Naive thymus-derived CD4-positive, alpha-beta T cell (primary cell): ENCODE data around the gene HLA-DRB1. TPM values are rescaled to one million over a fixed set of nuclear protein-coding genes. Genes with fewer than 3 reads are reported as not detected.
"Not testable (repeated sequence)": the region's sequence is repeated elsewhere in the genome, so short reads cannot be mapped to it uniquely, and the experiment has no call there.

Experiments
- ATAC-seq: fragments of 150-1000 bp; cut with Tn5 transposase; 2 replicates; pipeline ENCODE4 v1.10.0; 2021; ENCODE audit warnings: mild to moderate bottlenecking, moderate library complexity
- CTCF ChIA-PET: fragments of 350-600 bp; sonication (Branson Sonifier 250); formaldehyde crosslinking; loops from one replicate; lab custom pipeline; 2021; ENCODE audit warnings: antibody characterized with exemption; lab: Charles Lee
- POLR2A ChIA-PET: fragments of 350-600 bp; sonication (Branson Sonifier 250); formaldehyde crosslinking; loops from one replicate; lab custom pipeline; 2021; ENCODE audit warnings: antibody characterized with exemption, inconsistent platforms; lab: Charles Lee
- DNase-seq, 9 donors: peaks; one replicate each; pipeline versions ENCODE4 v3.0.0 to v3.0.0-alpha.2; 2020 to 2022; ENCODE audit warnings: mixed read lengths in 1 of 9
- H3K27ac ChIP-seq: one replicate; pipeline ENCODE4 v1.7.0; 2013; ENCODE audit warnings: mild to moderate bottlenecking, low read depth, low read length, moderate library complexity
- H3K27me3 ChIP-seq, 2 donors: one replicate each; pipeline ENCODE4 v1.7.0; 2013; ENCODE audit warnings: low read length in 2 of 2, mild to moderate bottlenecking in 2 of 2, moderate library complexity in 2 of 2; ENCODE audit not compliant: control insufficient read depth in 2 of 2, insufficient read depth in 2 of 2
- H3K36me3 ChIP-seq, 3 experiments: 1 replicate in 2 of 3; 2 replicates in 1 of 3; pipeline ENCODE4 v1.7.0; 2013; ENCODE audit warnings: low read length in 3 of 3, mild to moderate bottlenecking in 3 of 3, moderate library complexity in 1 of 3; ENCODE audit not compliant: insufficient read depth in 3 of 3, control insufficient read depth in 2 of 3
- H3K4me1 ChIP-seq, 2 donors: one replicate each; pipeline ENCODE4 v1.7.0; 2013; ENCODE audit warnings: low read length in 2 of 2, mild to moderate bottlenecking in 2 of 2, moderate library complexity in 1 of 2; ENCODE audit not compliant: control insufficient read depth in 2 of 2, insufficient read depth in 2 of 2
- H3K4me3 ChIP-seq: 2 replicates; pipeline ENCODE4 v1.7.0; 2013; ENCODE audit warnings: mild to moderate bottlenecking, low read length
- H3K9me3 ChIP-seq, 3 experiments: 1 replicate in 2 of 3; 2 replicates in 1 of 3; pipeline ENCODE4 v1.7.0; 2013; ENCODE audit warnings: low read length in 3 of 3; ENCODE audit not compliant: control insufficient read depth in 2 of 3
- H3K27ac Mint-ChIP-seq, 9 donors: one replicate each; pipeline ENCODE4 v1.8.0; 2020 to 2022; ENCODE audit warnings: mixed read lengths in 9 of 9, mild to moderate bottlenecking in 8 of 9, moderate library complexity in 5 of 9, inconsistent platforms in 2 of 9
- H3K27me3 Mint-ChIP-seq, 5 donors: one replicate each; pipeline ENCODE4 v1.8.0; 2021 to 2022; ENCODE audit warnings: mixed read lengths in 5 of 5, mild to moderate bottlenecking in 1 of 5
- H3K36me3 Mint-ChIP-seq, 5 donors: one replicate each; pipeline ENCODE4 v1.8.0; 2020 to 2022; ENCODE audit warnings: mixed read lengths in 5 of 5, mild to moderate bottlenecking in 3 of 5, inconsistent platforms in 1 of 5
- H3K4me1 Mint-ChIP-seq, 7 donors: one replicate each; pipeline ENCODE4 v1.8.0; 2020 to 2022; ENCODE audit warnings: mixed read lengths in 7 of 7, mild to moderate bottlenecking in 3 of 7, inconsistent platforms in 1 of 7
- H3K4me3 Mint-ChIP-seq, 10 donors: one replicate each; pipeline ENCODE4 v1.8.0; 2020 to 2022; ENCODE audit warnings: mild to moderate bottlenecking in 10 of 10, mixed read lengths in 10 of 10, moderate library complexity in 6 of 10, inconsistent platforms in 2 of 10
- H3K9me3 Mint-ChIP-seq, 11 donors: one replicate each; pipeline ENCODE4 v1.8.0; 2020 to 2022; ENCODE audit warnings: mixed read lengths in 11 of 11, mild to moderate bottlenecking in 4 of 11, inconsistent platforms in 1 of 11, moderate library complexity in 1 of 11
- intact Hi-C, 2 donors: fragments of 100-400 bp; cut with micrococcal nuclease; formaldehyde crosslinking; loops; one replicate each; pipeline ENCODE4 v1.15.1; 2023
- polyA plus RNA-seq, 2 donors: library from polyadenylated mRNA; unstranded; fragments of 300-500 nt; fragmentation: Illumina TruSeq; gene quantifications; one replicate each; pipeline ENCODE4 v1.2.3, GENCODE V29; 2021
- total RNA-seq, 6 experiments: library from RNA in 5 of 6; stranded (reverse) in 5 of 6; gene quantifications; 1 replicate in 5 of 6; 2 replicates in 1 of 6; pipeline ENCODE4 v1.2.3 and lab custom pipeline; 2021 to 2026

HLA-DRB1 gene
- total and polyA plus RNA-seq, 7 experiments from 2014 or later, result 3.1 to 229 (median 18.4) TPM

DNA sequence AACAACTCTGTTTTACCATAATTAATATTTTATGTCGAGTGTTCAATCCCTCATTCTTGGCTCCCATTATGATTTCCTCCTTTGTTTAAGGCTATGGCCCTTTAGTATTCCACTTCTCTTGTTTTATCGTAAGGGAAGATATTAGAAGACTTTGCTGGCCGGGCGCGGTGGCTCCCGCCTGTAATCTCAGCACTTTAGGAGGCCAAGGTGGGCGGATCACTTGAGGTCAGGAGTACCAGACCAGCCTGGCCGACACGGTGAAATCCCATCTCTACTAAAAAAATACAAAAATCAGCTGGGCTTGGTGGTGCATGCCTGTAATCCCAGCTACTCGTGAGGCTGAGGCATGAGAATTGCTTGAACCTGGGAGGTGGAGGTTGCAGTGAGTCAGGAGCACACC, 1.1 kb upstream of the HLA-DRB1 start:
- H3K27me3 Mint-ChIP-seq, ATAC-seq, H3K9me3 Mint-ChIP-seq, intact Hi-C loops, H3K4me3 Mint-ChIP-seq, DNase-seq, H3K36me3 Mint-ChIP-seq, POLR2A ChIA-PET, H3K27me3 ChIP-seq, H3K36me3 ChIP-seq, H3K4me3 ChIP-seq, H3K4me1 ChIP-seq, H3K27ac Mint-ChIP-seq, H3K27ac ChIP-seq, H3K9me3 ChIP-seq, CTCF ChIA-PET: not testable (repeated sequence)
- peaks cover 0 to 25% (median 5%) of the 10 kb centered on the region in 7 donors for H3K4me1 Mint-ChIP-seq

DNA sequence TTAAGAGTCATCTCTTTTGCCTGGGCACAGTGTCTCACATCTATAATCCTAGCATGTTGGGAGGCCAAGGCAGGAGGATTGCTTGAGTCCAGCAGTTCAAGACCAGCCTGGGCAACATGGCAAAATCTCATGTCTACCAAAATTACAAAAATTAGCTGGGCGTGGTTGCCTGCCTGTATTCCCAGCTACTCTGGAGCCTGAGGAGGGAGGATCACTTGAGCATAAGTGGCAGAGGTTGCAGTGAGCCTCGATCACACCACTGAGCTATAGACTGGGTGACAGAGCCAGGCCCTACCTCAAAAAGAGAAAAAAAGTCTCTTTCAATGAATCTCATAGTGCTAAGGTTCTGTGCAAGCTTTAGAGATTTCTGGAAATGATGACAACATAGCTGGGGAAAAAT, 1.5 kb downstream of the HLA-DRB1 start:
- no peak overlapping the region for H3K4me3 ChIP-seq
- ChIA-PET POLR2A (no interaction called here), CTCF (no interaction called here)
- H3K27me3 Mint-ChIP-seq, result peaks cover 0 to 8% (median 4%) of the 10 kb centered on the region in 5 donors
- no peaks in the 10 kb centered on the region for H3K27me3 ChIP-seq
- H3K36me3 ChIP-seq, result no peaks in the 10 kb centered on the region
- H3K9me3 ChIP-seq, result no peaks in the 10 kb centered on the region
- peaks cover 0 to 2% (median 0%) of the 10 kb centered on the region in 11 donors for H3K9me3 Mint-ChIP-seq
- H3K27ac ChIP-seq, result no peak overlapping the region
- H3K36me3 Mint-ChIP-seq, result peaks cover 0 to 12% (median 0%) of the 10 kb centered on the region in 5 donors
- ATAC-seq, result no peak
- intact Hi-C loops, result no loop called here
- peaks cover 0 to 33% (median 6%) of the 10 kb centered on the region in 7 donors for H3K4me1 Mint-ChIP-seq
- H3K27ac Mint-ChIP-seq, result no peak overlapping the region
- DNase-seq, result no peak
- H3K4me1 ChIP-seq, result no peaks in the 10 kb centered on the region
- peak overlapping the region in 2 of 10 donors; percentile 26 to 73 for H3K4me3 Mint-ChIP-seq

DNA sequence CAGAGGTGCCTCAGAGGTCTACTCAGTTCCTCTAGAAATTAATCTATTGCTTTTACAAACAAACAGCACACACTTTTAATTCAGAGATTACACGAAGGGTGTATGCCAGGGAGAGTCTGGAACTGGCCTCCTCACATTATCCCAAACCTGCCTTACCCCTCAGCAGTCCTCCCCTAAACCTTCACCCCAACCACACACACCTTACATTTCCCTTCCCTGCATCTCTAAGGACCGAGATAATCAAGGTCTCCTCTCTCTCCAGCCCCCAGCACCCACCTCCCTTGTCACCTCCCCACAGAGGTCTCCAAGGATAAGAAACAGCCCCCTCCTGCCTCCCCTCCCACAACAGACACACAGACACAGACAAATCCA, 6.1 kb downstream of the HLA-DRB1 start:
- CTCF ChIA-PET, result no interaction called here
- Mint-ChIP-seq H3K4me3 (peak overlapping the region in 8 of 10 donors; percentile 12 to 96 (median 68)), H3K4me1 (peaks cover 0 to 42% (median 18%) of the 10 kb centered on the region in 7 donors)

DNA sequence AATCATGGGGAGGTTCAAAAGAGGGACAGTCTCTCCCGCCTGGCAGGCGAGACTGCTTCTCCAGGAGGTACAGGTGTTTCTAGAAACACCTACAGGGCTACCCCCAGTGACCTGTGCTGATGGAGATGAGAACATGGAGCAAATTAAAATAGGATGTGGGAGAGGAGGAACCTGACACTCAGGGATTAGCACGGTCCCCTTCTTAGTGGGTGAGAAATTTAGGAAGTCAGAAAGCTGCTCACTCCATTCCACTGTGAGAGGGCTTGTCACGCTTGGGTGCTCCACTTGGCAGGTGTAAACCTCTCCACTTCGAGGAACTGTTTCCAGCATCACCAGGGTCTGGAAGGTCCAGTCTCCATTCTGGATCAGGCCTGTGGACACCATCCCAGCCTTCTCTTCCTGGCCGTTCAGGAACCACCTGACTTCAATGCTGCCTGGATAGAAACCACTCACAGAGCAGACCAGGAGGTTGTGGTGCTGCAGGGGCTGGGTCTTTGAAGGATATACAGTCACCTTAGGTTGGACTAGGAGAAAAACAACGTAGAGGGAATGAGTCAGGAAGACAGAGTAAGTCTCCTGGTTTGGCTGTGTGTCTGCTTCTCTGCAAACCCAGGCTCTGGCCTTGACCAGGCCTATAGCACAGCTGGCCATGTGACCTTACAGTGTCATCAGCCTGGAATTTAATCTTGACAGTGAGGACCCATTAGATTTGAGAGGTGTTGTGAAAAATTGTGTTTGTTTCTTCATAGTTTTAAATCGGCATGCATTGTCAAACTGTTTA, 8.1 kb downstream of the HLA-DRB1 start:
- no peaks in the 10 kb centered on the region for H3K9me3 Mint-ChIP-seq
- peaks cover 0 to 7% (median 3%) of the 10 kb centered on the region in 5 donors for H3K27me3 Mint-ChIP-seq
- ATAC-seq (no peak), DNase-seq (no peak)
- H3K36me3 Mint-ChIP-seq, result peaks cover 0 to 26% (median 0%) of the 10 kb centered on the region in 5 donors
- CTCF ChIA-PET, result no interaction called here
- peaks cover 0 to 39% (median 15%) of the 10 kb centered on the region in 7 donors for H3K4me1 Mint-ChIP-seq
- POLR2A ChIA-PET, result no interaction called here
- Histone ChIP-seq H3K36me3 (no peaks in the 10 kb centered on the region), H3K4me3 (no peak overlapping the region), H3K27me3 (no peaks in the 10 kb centered on the region), H3K27ac (no peak overlapping the region), H3K4me1 (no peaks in the 10 kb centered on the region), H3K9me3 (no peaks in the 10 kb centered on the region)
- no peak overlapping the region for H3K4me3 Mint-ChIP-seq
- no peak overlapping the region for H3K27ac Mint-ChIP-seq
- intact Hi-C loops, result no loop called here

More for the DNA sequence above, 6.1 kb downstream of the HLA-DRB1 start:
- Mint-ChIP-seq H3K27me3 (peaks cover 0 to 4% (median 3%) of the 10 kb centered on the region in 5 donors), H3K27ac (peak overlapping the region in 5 of 9 donors; percentile 44 to 82 (median 74)), H3K9me3 (no peaks in the 10 kb centered on the region), H3K36me3 (peaks cover 0 to 32% (median 0%) of the 10 kb centered on the region in 5 donors)
- no peak for DNase-seq
- intact Hi-C loops, result no loop called here
- Histone ChIP-seq H3K27ac (no peak overlapping the region), H3K27me3 (no peaks in the 10 kb centered on the region), H3K9me3 (no peaks in the 10 kb centered on the region), H3K36me3 (no peaks in the 10 kb centered on the region), H3K4me3 (peak overlapping the region; percentile 35), H3K4me1 (no peaks in the 10 kb centered on the region)
- ATAC-seq, result no peak
- POLR2A ChIA-PET, result no interaction called here

DNA sequence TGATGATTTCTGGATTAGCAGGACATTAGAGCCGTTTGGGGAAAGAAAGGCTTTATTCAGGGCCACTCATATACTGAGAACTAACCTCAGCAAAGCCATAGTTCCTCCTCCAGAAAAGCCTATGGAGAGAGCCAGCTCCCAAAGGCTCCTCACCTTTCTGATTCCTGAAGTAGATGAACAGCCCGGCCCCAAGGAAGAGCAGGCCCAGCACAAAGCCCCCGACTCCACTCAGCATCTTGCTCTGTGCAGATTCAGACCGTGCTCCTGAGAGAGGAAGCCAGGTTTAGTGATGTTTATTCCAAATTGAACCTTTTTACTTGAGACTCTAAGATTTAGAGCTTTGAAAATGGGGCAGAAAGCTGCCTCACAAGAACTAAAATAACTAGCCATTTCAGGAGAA, 9.1 kb downstream of the HLA-DRB1 start:
- no peaks in the 10 kb centered on the region for H3K4me1 ChIP-seq
- ATAC-seq, result no peak
- H3K27me3 ChIP-seq, result no peaks in the 10 kb centered on the region
- H3K36me3 Mint-ChIP-seq, result peaks cover 0 to 26% (median 0%) of the 10 kb centered on the region in 5 donors
- no peaks in the 10 kb centered on the region for H3K9me3 ChIP-seq
- POLR2A ChIA-PET, result no interaction called here
- H3K27ac ChIP-seq, result no peak overlapping the region
- no peak overlapping the region for H3K4me3 Mint-ChIP-seq
- no peaks in the 10 kb centered on the region for H3K9me3 Mint-ChIP-seq
- intact Hi-C loops, result no loop called here
- peaks cover 0 to 39% (median 15%) of the 10 kb centered on the region in 7 donors for H3K4me1 Mint-ChIP-seq
- peaks cover 0 to 7% (median 3%) of the 10 kb centered on the region in 5 donors for H3K27me3 Mint-ChIP-seq
- no peaks in the 10 kb centered on the region for H3K36me3 ChIP-seq
- no peak overlapping the region for H3K4me3 ChIP-seq
- peak overlapping the region in 1 of 9 donors; percentile 37 for H3K27ac Mint-ChIP-seq
- CTCF ChIA-PET, result no interaction called here
- no peak for DNase-seq

DNA sequence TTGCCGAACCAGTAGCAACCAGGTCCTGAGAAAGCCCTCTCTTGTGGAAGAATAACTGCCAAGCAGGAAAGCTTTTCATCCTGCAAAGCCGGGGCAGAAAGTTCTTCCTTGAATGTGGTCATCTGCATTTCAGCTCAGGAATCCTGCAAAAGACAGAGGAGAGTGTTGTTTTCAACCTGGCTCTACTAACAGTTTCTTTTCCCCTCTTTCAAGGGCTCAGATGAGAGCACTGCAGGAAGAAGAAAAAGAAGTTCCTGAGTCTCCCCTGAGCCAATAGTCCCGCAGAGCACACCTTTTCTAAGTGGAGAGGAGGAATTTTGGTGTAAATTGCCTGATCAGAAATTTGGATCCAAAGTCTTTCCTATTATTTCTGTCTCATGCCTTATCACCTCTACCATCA, 10.7 kb downstream of the HLA-DRB1 start:
- Histone ChIP-seq H3K4me3 (no peak overlapping the region), H3K27ac (no peak overlapping the region), H3K4me1 (no peaks in the 10 kb centered on the region), H3K36me3 (no peaks in the 10 kb centered on the region), H3K27me3 (no peaks in the 10 kb centered on the region), H3K9me3 (no peaks in the 10 kb centered on the region)
- no peak for DNase-seq
- intact Hi-C loops, result no loop called here
- no peaks in the 10 kb centered on the region for H3K9me3 Mint-ChIP-seq
- H3K4me3 Mint-ChIP-seq, result peak overlapping the region in 6 of 10 donors; percentile 15 to 63 (median 32)
- H3K27ac Mint-ChIP-seq, result peak overlapping the region in 1 of 9 donors; percentile 59
- ATAC-seq, result no peak
- ChIA-PET CTCF (no interaction called here), POLR2A (no interaction called here)
- H3K4me1 Mint-ChIP-seq, result peaks cover 0 to 32% (median 15%) of the 10 kb centered on the region in 7 donors
- peaks cover 0 to 9% (median 6%) of the 10 kb centered on the region in 5 donors for H3K27me3 Mint-ChIP-seq
- peaks cover 0 to 25% (median 0%) of the 10 kb centered on the region in 5 donors for H3K36me3 Mint-ChIP-seq
